ENCODE measurements around the gene OR51B5.

DNA sequence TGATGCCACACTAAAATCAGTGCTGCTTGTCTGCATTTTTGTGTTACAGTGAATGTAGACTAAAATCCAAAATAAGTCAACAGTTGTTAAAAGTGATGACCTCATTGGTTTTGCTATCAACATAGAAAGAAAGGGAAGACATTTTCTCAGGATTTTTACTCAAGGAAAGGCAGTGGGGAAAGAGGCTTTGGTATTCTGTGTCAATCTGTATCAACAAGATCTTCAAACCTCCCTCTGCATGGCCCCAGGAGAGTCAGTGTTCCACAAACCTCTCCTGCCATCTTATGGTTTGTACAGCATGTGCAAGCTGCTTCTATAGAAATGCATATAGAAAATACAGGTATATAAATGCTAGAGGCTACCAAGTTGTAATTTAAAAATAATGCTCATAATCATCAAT lies 26.5 kb upstream of the OR51B5 start:
- TF ChIP-seq, protein P1, sequence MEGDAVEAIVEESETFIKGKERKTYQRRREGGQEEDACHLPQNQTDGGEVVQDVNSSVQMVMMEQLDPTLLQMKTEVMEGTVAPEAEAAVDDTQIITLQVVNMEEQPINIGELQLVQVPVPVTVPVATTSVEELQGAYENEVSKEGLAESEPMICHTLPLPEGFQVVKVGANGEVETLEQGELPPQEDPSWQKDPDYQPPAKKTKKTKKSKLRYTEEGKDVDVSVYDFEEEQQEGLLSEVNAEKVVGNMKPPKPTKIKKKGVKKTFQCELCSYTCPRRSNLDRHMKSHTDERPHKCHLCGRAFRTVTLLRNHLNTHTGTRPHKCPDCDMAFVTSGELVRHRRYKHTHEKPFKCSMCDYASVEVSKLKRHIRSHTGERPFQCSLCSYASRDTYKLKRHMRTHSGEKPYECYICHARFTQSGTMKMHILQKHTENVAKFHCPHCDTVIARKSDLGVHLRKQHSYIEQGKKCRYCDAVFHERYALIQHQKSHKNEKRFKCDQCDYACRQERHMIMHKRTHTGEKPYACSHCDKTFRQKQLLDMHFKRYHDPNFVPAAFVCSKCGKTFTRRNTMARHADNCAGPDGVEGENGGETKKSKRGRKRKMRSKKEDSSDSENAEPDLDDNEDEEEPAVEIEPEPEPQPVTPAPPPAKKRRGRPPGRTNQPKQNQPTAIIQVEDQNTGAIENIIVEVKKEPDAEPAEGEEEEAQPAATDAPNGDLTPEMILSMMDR (IDR thresholded peaks at IDR 0.05; ENCODE audit: poor library complexity, severe bottlenecking) = peak; percentile 79
- TF ChIP-seq RAD21 (conservative IDR thresholded peaks at IDR 0.05) = peak; percentile 86
- no peak for TF ChIP-seq EZH2 (IDR thresholded peaks at IDR 0.05; ENCODE audit: borderline replicate concordance, insufficient read depth, low read length, poor library complexity, severe bottlenecking)
- TF ChIP-seq EP300 (conservative IDR thresholded peaks at IDR 0.05; ENCODE audit: poor library complexity, severe bottlenecking) = no peak
- TF ChIP-seq TAF1 (IDR thresholded peaks at IDR 0.05; ENCODE audit: low read depth) = no peak
- TF ChIP-seq POLR2AphosphoS5 (IDR thresholded peaks at IDR 0.05) = no peak
- TF ChIP-seq, protein P2, sequence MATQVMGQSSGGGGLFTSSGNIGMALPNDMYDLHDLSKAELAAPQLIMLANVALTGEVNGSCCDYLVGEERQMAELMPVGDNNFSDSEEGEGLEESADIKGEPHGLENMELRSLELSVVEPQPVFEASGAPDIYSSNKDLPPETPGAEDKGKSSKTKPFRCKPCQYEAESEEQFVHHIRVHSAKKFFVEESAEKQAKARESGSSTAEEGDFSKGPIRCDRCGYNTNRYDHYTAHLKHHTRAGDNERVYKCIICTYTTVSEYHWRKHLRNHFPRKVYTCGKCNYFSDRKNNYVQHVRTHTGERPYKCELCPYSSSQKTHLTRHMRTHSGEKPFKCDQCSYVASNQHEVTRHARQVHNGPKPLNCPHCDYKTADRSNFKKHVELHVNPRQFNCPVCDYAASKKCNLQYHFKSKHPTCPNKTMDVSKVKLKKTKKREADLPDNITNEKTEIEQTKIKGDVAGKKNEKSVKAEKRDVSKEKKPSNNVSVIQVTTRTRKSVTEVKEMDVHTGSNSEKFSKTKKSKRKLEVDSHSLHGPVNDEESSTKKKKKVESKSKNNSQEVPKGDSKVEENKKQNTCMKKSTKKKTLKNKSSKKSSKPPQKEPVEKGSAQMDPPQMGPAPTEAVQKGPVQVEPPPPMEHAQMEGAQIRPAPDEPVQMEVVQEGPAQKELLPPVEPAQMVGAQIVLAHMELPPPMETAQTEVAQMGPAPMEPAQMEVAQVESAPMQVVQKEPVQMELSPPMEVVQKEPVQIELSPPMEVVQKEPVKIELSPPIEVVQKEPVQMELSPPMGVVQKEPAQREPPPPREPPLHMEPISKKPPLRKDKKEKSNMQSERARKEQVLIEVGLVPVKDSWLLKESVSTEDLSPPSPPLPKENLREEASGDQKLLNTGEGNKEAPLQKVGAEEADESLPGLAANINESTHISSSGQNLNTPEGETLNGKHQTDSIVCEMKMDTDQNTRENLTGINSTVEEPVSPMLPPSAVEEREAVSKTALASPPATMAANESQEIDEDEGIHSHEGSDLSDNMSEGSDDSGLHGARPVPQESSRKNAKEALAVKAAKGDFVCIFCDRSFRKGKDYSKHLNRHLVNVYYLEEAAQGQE (IDR thresholded peaks at IDR 0.05; ENCODE audit: borderline replicate concordance) = no peak
- peak; percentile 83 for TF ChIP-seq SMC3 (conservative IDR thresholded peaks at IDR 0.05; ENCODE audit: poor library complexity)
- TF ChIP-seq MXI1 (conservative IDR thresholded peaks at IDR 0.05; ENCODE audit: poor library complexity, severe bottlenecking) = no peak

Data from neural cell (in vitro differentiated cells).